Iris pigment epithelial cell (primary cell): ENCODE results near the gene GHR.

Source experiments
- DNase-seq: peaks from one replicate; pipeline ENCODE4 v3.0.0-alpha.2; 2011; ENCODE audit warnings: low read depth

The GHR gene

DNA sequence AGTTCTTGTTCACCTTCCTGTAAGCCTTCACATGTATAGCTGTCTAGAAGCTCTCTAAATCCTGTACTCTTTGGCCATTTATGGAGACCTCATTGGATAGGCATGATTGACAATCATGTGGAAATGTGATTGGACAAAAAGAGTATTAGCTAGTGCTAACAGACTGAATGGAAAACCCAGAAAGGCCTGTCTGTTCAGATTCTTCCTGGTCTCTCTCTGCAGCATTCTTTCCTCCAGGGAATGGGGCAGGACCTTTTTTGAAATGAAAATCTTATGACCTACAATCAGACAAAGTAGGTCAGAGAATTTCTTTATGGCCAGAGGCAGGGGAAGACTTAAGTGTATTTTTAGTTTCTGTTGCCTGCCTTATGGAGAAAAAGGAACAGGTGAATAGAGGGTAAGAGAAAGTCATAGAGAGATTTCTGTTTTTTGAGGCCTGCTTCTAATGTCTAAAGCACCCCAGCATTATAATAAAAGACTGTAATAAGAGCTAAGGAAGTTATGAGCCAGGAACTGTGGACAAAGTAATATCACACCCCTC is 181.0 kb downstream of the GHR start:
- no peak for DNase-seq

GRCh38 chr5:42605490-42605889 is 182.3 kb downstream of the GHR start:
- DNase-seq = no peak

DNA sequence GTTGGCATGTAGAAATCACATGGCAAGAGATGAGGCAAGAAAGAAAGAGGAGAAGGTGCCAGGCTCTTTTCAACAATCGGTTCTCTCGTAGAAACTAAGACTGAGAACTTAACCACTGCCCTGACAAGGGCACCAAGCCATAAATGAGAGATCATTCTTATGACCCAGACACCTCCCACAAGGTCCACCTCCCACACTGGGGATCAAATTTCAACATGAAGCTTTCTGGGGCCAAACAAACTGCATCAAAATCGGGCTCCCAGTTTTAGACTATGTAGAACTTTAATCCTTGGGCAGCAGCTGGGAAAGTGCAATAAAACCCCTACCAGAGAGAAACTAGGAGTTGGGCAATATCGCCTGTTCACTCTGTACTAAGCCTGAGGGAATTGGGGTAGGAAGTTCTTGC is 183.2 kb downstream of the GHR start:
- no peak for DNase-seq

DNA sequence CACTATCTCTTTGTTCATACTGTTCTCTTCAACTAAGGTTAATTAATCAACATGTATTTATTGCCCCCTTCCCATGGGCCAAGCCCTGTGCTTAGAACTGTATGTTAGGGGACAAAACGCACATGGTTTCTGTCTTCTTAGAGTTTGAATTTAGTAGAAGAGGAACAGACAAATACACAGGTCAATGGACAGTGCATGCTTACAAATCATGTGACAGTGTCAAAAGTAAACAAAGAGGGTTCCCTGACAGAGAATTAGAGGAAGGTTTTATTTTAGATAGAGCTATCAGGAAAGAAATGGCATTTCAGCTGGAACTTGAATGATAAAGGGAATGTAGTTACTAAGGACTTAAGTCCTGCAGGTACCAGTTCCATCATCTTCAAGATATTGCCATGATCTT is 188.2 kb downstream of the GHR start:
- DNase-seq = no peak

- DNase-seq = peak; percentile 32
These were observed 189.6 kb downstream of the GHR start for GRCh38 chr5:42612750-42613366.

DNA sequence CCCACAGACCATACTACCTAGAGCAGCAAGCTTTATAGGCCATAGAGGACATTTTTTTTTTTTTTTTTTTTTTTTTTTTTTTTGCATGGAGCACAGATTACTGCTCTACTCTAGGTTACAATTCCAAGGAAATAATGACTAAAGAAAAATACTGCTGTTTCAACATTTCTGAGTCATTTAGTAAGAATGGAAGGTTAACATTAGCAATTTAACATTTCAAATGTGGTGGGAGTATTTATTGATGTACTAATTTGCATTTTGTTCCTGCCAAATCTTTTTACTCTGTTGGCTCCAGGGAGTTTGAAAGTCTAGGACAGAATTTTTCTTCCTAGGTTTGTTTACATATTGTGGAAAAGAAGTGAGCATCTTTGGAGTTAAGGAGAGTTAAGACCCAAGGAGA is 191.3 kb downstream of the GHR start:
- no peak for DNase-seq

DNA sequence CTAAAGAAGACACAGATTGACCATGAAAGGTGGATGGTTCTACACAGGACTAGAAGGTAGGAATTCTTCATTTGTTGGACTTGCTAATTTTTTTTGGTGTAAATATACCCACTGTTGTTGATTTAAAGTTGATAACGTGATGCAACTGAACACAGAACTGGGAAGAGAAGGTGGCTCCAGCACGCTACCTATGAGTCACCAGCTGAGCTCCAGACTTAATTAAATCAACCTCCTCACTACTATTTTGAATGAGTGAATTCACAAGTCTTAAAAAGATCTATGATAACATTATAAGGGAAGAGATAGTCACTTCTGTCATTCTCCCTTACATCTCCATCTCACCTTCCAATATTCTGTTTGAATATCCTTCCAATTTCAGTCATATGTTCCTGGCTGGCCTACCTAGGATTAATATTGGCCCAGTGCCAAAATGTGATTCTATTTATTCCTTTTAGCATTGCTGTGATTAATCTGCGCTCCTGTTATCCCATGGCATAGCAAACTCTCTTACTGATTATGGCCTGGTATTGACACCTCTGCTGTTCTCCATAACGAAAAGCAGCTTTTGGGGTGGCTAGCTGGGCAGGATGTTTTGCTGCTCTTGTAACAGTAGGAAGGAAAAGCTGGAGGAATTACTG is 197.5 kb downstream of the GHR start:
- no peak for DNase-seq

GRCh38 chr5:42621242-42621641 is 198.0 kb downstream of the GHR start:
- no peak for DNase-seq

DNA sequence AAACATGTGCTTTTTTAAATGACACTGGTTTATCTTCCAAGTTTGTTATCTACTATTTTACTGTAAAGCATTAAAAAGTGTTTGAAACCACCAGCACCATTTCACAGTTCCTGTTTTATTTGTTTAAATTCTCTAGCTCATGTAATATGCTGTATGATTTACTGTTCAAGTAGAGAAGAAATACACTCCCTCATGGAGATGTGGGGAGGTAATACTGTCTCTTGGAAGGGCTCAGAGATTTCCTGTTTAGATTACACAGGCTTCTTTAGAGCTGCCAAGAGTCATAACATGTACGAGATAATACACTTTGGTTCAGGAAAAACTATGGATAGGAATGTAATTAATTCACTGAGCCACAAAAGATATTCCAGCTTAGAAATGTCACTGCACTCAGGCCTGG is 198.4 kb downstream of the GHR start:
- peak; percentile 10 for DNase-seq

DNA sequence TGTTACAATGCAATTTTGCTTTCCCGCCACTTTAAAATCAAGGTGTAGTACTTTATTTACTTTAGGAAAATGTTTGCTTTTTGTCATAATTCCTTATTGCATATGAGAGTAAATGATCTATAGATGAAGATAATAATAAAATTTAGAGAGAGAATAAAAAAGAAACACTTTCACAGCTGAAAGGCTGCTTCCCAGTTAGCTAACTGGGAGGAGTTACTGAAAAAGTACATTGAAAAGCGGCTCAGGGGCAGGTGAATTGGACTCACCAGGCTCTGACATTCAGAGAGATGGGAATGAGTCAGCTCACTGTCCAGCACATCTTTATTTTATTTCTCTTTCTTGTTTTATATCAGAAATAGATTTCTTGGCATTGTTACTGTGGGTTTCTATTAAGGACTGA is 201.7 kb downstream of the GHR start:
- no peak for DNase-seq

- no peak for DNase-seq
These were observed 203.2 kb downstream of the GHR start for GRCh38 chr5:42626462-42626861.

GRCh38 chr5:42628821-42629220 is 205.6 kb downstream of the GHR start:
- no peak for DNase-seq

DNA sequence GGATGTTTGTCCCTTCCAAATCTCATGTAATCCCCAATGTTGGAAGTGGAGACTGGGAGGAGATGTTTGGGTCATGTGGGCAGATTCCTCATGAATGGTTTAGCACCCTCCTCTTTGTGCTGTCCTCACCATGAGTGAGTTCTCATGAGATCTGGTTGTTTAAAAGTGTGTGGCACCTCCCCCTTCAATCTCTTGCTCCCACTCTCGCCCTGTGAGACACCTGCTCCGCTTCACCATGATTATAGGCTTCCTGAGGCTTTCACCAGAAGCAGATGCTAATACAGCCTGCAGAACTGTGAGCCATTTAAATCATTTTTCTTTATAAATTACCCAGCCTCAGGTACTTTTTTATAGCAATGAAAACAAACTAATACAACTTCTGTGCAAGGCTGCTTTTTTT is 206.0 kb downstream of the GHR start:
- DNase-seq = no peak

- DNase-seq = no peak
These were observed 208.0 kb downstream of the GHR start for GRCh38 chr5:42631241-42631640.

- DNase-seq = no peak
These were observed 209.2 kb downstream of the GHR start for GRCh38 chr5:42632354-42632900.

- DNase-seq = no peak
These were observed 211.3 kb downstream of the GHR start for GRCh38 chr5:42634575-42634974.

- DNase-seq = no peak
These were observed 213.2 kb downstream of the GHR start for GRCh38 chr5:42636425-42636824.

DNA sequence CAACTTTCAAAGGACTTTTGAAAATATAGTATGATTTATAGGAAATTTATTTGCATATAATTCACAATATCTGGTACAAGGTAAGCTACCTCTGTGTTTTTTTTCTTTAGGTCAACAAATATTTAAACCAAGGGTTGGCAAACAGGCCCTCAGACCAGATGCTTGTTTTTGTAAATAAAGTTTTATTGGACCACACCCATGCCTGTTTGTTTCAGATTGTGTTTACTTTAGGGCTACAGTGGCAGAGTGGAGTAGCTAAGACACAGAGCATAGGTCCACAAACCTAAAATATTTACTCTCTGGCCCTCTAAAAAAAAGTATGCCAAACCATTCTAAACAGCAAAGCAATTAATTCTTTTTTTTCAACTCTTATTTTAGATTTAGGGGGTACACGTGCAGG is 213.7 kb downstream of the GHR start:
- DNase-seq = no peak

GRCh38 chr5:42638972-42639371 is 215.7 kb downstream of the GHR start:
- no peak for DNase-seq

- no peak for DNase-seq
These were observed 217.6 kb downstream of the GHR start for GRCh38 chr5:42640835-42641234.

DNA sequence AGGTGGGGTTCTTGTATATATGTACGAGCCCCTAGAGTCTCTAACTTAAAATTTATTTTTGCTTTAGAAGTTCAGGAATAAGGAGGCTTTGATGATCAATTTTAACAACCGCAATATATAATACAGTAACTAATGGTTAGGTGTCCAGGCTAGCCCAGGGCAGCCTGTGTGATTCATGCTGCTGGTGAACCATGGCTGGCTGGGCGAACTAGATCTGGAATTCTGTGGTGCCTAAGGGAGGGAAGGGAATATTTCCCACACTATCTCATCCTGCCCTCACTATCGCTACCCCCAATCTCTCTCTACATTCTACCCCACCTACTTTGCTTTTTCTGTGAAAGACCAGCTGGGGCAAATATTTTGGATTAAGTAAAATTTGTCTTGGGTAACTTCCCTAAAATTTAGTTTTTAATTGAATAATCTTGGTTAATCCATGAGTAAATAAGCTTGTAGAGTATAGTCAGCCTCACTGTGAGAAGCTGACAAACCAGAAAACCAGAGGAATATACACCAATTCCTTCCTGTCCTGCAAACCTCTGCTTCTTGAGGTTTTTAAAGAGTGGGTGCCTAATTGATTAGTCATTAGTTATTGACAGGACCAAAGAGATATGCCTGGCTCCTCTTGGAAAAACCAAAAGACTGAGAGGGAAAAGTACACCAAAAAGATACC is 218.2 kb downstream of the GHR start:
- DNase-seq = peak; percentile 1

- no peak for DNase-seq
These were observed 218.8 kb downstream of the GHR start for GRCh38 chr5:42642006-42642405.

DNA sequence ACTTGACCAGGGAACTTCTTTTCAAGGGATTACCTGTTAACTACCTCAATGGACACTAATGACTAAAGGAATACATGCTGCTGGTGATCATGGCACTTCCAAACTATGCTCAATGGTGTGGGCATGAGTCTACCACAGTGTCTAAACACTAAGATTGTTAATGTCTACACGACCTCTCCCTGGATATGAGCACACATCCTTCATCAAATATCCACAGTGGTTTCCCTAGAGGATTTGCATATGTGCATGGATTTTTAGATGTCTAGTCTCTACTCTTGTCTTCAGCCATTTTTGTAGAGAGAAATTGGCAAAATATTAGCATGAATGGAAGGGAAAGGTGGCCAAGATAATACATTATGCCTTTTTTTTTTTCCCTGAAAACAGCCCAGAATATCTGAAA is 220.1 kb downstream of the GHR start:
- DNase-seq = no peak
